Adrenal gland (tissue), 12 donors: ENCODE data around the gene MAP4K1. TPM values are rescaled to one million over a fixed set of nuclear protein-coding genes. Genes with fewer than 3 reads are reported as not detected.

Experiments
- DNase-seq, 7 donors: peaks; one replicate each; pipeline ENCODE4 v3.0.0-alpha.2; 2019 to 2020
- H3K27ac ChIP-seq, 5 donors: fragments of 200-600 bp; sonication (generic) in 4 of 5; 1 replicate in 3 of 5; 2 replicates in 2 of 5; pipeline versions ENCODE4 v1.5.1 to v1.8.0; 2016 to 2020; ENCODE audit warnings: mild to moderate bottlenecking in 1 of 5
- H3K27me3 ChIP-seq: fragments of 200-600 bp; 2 replicates; pipeline ENCODE4 v1.8.0; 2021
- H3K36me3 ChIP-seq, 2 donors: fragments of 200-600 bp; replicated peaks in 1 of 2; 1 replicate in 1 of 2; 2 replicates in 1 of 2; pipeline versions ENCODE4 v1.5.1 to v1.8.0; 2018 to 2022
- H3K4me1 ChIP-seq, 2 donors: fragments of 200-600 bp; replicated peaks in 1 of 2; 1 replicate in 1 of 2; 2 replicates in 1 of 2; pipeline versions ENCODE4 v1.5.1 to v1.8.0; 2018 to 2021
- H3K4me3 ChIP-seq, 4 donors: fragments of 200-600 bp; sonication (generic) in 3 of 4; one replicate each; pipeline ENCODE4 v1.5.1; 2016 to 2018
- H3K9me3 ChIP-seq, 3 donors: fragments of 200-600 bp; sonication (generic) in 1 of 3; replicated peaks in 1 of 3; 1 replicate in 2 of 3; 2 replicates in 1 of 3; pipeline versions ENCODE4 v1.5.1 to v1.8.0; 2016 to 2021
- CTCF ChIP-seq, 6 experiments: fragments of 450-650 bp in 4 of 6; fragments of 200-600 bp in 2 of 6; sonication (generic) in 1 of 6; IDR thresholded peaks; 1 replicate in 5 of 6; 2 replicates in 1 of 6; pipeline versions ENCODE4 v1.5.1 to v1.8.0; 2016 to 2021; ENCODE audit warnings: antibody characterized with exemption in 6 of 6, mild to moderate bottlenecking in 2 of 6, moderate library complexity in 1 of 6
- POLR2A ChIP-seq, 2 donors: fragments of 450-650 bp; IDR thresholded peaks; one replicate each; pipeline ENCODE4 v1.6.1; 2017; ENCODE audit warnings: antibody characterized with exemption in 2 of 2, mild to moderate bottlenecking in 2 of 2, moderate library complexity in 1 of 2
- WGBS, 4 donors: extraction: QIAGEN DNeasy Blood & Tissue Kit in 2 of 4; methylation state at CpG; one replicate each; pipeline versions ENCODE4 v1.1.5 to v1.1.7; 2013 to 2017; 5-methylcytosine and 5-hydroxymethylcytosine counted together
- intact Hi-C, 2 donors: fragments of 100-400 bp; cut with DNase I; formaldehyde crosslinking; loops; one replicate each; pipeline versions ENCODE4 v1.14.1 to v1.15.0; 2022 to 2023
- polyA plus RNA-seq, 3 donors: library from polyadenylated mRNA; stranded (reverse); fragments of 200-250 nt in 2 of 3; fragments of 350-450 nt in 1 of 3; fragmentation: Illumina TruSeq in 1 of 3; extraction: RNeasy Lipid Tissue Mini Kit (QIAGEN cat#74804) in 1 of 3; gene quantifications; one replicate each; pipeline ENCODE4 v1.2.3, GENCODE V29; 2013 to 2014
- total RNA-seq, 9 donors: library from RNA; depleted of rRNA in 4 of 9; stranded (reverse); fragments of >200 nt in 4 of 9; fragments of 120-200 nt in 1 of 9; fragmentation: NEBNext Ultra II Directional in 1 of 9; extraction: Animal tissue kit (Norgen Biotek cat#: 25700) in 1 of 9; gene quantifications; one replicate each; pipeline versions ENCODE4 v1.1.0 to v1.2.4, GENCODE V29; 2013 to 2023
- donor health status: healthy with polysubstance abuse.
- donor health status: Bipolar disorder and iron deficiency.
- donor health status: DM: yes; HTN: yes; CAD: no.
- donor health status: DM: no; HTN: no; CAD: no.
- donor health status: DM: no; HTN: no; CAD: no.
- donor health status: DM: yes; HTN: yes; CAD: no.

Gene MAP4K1
- total and polyA plus RNA-seq, 12 donors, result 1.1 to 12.5 (median 4.1) TPM

DNA sequence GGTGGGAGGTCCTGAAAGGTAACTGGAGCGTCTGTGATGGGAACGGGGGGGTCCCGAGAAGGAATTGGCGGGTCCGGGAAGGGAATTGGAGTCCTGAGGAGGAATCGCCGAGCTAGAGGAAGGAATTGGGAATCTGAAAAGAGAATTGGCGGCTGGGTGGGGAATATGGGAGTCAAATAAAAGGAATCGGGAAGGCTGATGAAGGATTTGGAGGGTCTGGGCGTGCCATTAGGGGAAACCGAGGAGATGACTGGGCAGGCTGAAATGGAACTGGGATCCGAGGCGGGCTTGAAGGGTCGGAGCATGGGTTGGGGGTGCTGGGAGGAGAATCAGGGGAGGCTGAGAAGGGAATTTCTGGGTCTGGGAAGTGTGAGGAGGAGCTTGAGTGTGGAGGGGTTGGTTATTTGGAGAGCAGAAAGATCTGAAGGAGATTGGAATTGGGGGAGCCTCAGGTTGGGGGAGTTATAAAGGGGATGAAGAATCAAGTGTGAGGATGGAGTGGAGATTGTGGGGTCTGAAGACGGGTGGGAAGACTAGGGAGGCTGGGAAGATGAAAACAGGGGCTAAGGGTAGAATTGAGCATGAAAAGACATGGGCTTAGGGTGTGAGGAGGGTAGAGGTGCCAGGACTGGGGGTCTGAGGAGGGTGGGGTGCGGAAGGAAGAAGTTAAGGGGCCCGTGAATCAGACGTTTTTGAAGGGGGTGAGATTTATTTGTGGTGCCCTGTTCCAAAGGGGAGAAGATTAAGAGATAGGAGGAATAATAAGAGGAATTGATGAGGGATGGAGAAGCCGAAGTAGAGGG, 30.4 kb upstream of the MAP4K1 start:
- peaks cover 34 to 35% of the 10 kb centered on the region in 2 donors for H3K4me1 ChIP-seq
- DNase-seq, result no peak
- TF ChIP-seq POLR2A (IDR thresholded peaks at IDR 0.05) (no peak), CTCF (IDR thresholded peaks at IDR 0.05) (no peak)
- intact Hi-C loops, result no loop called here
- WGBS, 4 donors, result 0 to 1% (median 1%) methylated on average over 19 of the region's 19 CpGs
- no peaks in the 10 kb centered on the region for H3K27me3 ChIP-seq
- H3K27ac ChIP-seq, result peak overlapping the region; percentile 81 to 99 (median 95)
- peak overlapping the region; percentile 83 to 99 (median 92) for H3K4me3 ChIP-seq
- H3K36me3 ChIP-seq, result no peaks in the 10 kb centered on the region
- H3K9me3 ChIP-seq, result no peaks in the 10 kb centered on the region

GRCh38 chr19:38647368-38647965, 29.7 kb upstream of the MAP4K1 start, which contains the start of gene ACTN4:
ACTN4 (plus strand) TSS chr19:38647649; CDS start chr19:38647746, 97 bp downstream.
- intact Hi-C loops, result no loop called here
- Histone ChIP-seq H3K27ac (peak within 1 kb of the TSS; percentile 81 to 99 (median 95)), H3K4me3 (peak within 1 kb of the TSS; percentile 83 to 99 (median 92)), H3K27me3 (no peaks in the 10 kb centered on the region), H3K9me3 (no peaks in the 10 kb centered on the region), H3K4me1 (peaks cover 27 to 28% of the 10 kb centered on the region in 2 donors), H3K36me3 (no peaks in the 10 kb centered on the region)
- peak; percentile 97 to 100 for TF ChIP-seq POLR2A (IDR thresholded peaks at IDR 0.05)
- TF ChIP-seq CTCF (IDR thresholded peaks at IDR 0.05), result no peak
- DNase-seq, result peak; percentile 98 to 100 (median 99)
- WGBS, 4 donors, result 0 to 1% (median 1%) methylated on average over 24 to 77 of the region's 77 CpGs

- Histone ChIP-seq H3K27me3 (no peaks in the 10 kb centered on the region), H3K9me3 (no peaks in the 10 kb centered on the region), H3K4me1 (peaks cover 0 to 4% of the 10 kb centered on the region in 2 donors), H3K4me3 (no peak overlapping the region), H3K36me3 (no peaks in the 10 kb centered on the region), H3K27ac (no peak overlapping the region)
- TF ChIP-seq POLR2A (IDR thresholded peaks at IDR 0.05), result no peak
- TF ChIP-seq CTCF (IDR thresholded peaks at IDR 0.05), result no peak
- 88 to 95% (median 92%) methylated on average over 8 of the region's 8 CpGs for WGBS, 4 donors
- intact Hi-C loops, result no loop called here
- DNase-seq, result no peak
Measured at GRCh38 chr19:38644719-38645118, 27.0 kb upstream of the MAP4K1 start.

DNA sequence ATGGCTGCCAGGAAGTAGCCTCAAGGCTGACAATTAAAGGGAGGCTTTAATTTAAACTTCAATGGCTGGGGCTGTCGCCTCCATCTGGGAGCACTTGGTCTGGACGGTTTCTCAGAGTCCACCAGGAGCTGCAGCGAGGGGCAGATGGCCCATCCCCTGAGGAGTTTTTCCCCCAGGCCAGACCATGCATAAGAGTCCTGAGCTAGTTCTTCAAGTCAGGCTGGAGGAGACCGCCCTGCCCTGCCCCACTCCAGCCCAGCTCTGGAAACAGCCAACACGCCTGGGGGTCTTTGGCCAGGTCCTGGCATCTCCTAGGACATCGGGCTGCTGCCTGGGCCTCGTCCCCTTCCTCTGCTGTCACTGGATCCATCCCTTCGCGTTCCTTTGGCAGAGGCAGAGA, 24.4 kb upstream of the MAP4K1 start:
- no peak overlapping the region for H3K27ac ChIP-seq
- intact Hi-C loops, result no loop called here

More for the DNA sequence above, 24.4 kb upstream of the MAP4K1 start:
- H3K4me1 ChIP-seq, result peaks cover 0 to 4% of the 10 kb centered on the region in 2 donors
- TF ChIP-seq POLR2A (IDR thresholded peaks at IDR 0.05) (no peak), CTCF (IDR thresholded peaks at IDR 0.05) (no peak)
- H3K36me3 ChIP-seq, result no peaks in the 10 kb centered on the region
- no peak for DNase-seq
- H3K9me3 ChIP-seq, result no peaks in the 10 kb centered on the region
- H3K27me3 ChIP-seq, result no peaks in the 10 kb centered on the region
- WGBS, 4 donors, result 82 to 92% (median 88%) methylated on average over 9 of the region's 9 CpGs
- no peak overlapping the region for H3K4me3 ChIP-seq
